HepG2 (cell line): ENCODE measurements around the gene MRPL10. TPM values are rescaled to one million over a fixed set of nuclear protein-coding genes. Genes with fewer than 3 reads are reported as not detected.

Source experiments
- ATAC-seq: fragments of 200-7000 bp; cut with Tn5 transposase; 3 replicates; pipeline ENCODE4 v1.9.1; 2020; ENCODE audit warnings: mild to moderate bottlenecking, moderate library complexity
- BruUV-seq: library from RNA; stranded (reverse); fragments of 400-500 nt; replicated peaks from 2 replicates; lab custom pipeline; 2021; lab: Mats Ljungman, UMichigan
- CTCF ChIA-PET: fragments of 300-600 bp; formaldehyde crosslinking; extraction: SDS; loops from one replicate; lab custom pipeline; 2021; ENCODE audit warnings: low total read pairs, inconsistent platforms, low intra/inter-chr PET ratio; lab: Yijun Ruan, JAX
- POLR2A ChIA-PET: fragments of 350-600 bp; sonication (Branson Sonifier 250); formaldehyde crosslinking; loops from one replicate; lab custom pipeline; 2020; ENCODE audit warnings: antibody characterized with exemption, inconsistent platforms; lab: Yijun Ruan, JAX
- DNase-seq: peaks from one replicate; pipeline ENCODE4 v3.0.0-alpha.2; 2015; ENCODE audit warnings: low spot score
- FAIRE-seq: peaks from 3 replicates; lab custom pipeline; 2011; peaks lifted over from hg19 to GRCh38; lab: Jason Lieb, UNC
- H2AFZ ChIP-seq: one replicate; pipeline ENCODE4 v1.6.1; 2011; ENCODE audit warnings: low read length, inconsistent platforms
- H3K27ac ChIP-seq: fragments of 300-600 bp; 3 replicates; pipeline ENCODE4 v1.8.0; 2011; ENCODE audit warnings: mixed run types, mild to moderate bottlenecking, mixed read lengths, low read length, inconsistent platforms; ENCODE audit not compliant: insufficient read depth; ENCODE audit errors: extremely low read length
- H3K27me3 ChIP-seq, 2 experiments: fragments of 200-600 bp in 1 of 2; 2 replicates in 1 of 2; 3 replicates in 1 of 2; pipeline versions ENCODE4 v1.6.0 to v1.8.0; 2011; ENCODE audit warnings: low read length in 2 of 2, mild to moderate bottlenecking in 2 of 2, moderate library complexity in 2 of 2, inconsistent platforms in 1 of 2; ENCODE audit not compliant: insufficient read depth in 2 of 2, control insufficient read depth in 1 of 2
- H3K36me3 ChIP-seq, 2 experiments: fragments of 200-600 bp in 1 of 2; replicated peaks in 1 of 2; 2 replicates in 1 of 2; 3 replicates in 1 of 2; pipeline versions ENCODE4 v1.5.1 to v1.8.0; 2011; ENCODE audit warnings: low read length in 2 of 2, inconsistent platforms in 1 of 2; ENCODE audit not compliant: insufficient read depth in 2 of 2, control insufficient read depth in 1 of 2
- H3K4me1 ChIP-seq: 2 replicates; pipeline ENCODE4 v1.5.1; 2012; ENCODE audit warnings: low read length, inconsistent platforms; ENCODE audit not compliant: insufficient read depth
- H3K4me2 ChIP-seq: 2 replicates; pipeline ENCODE4 v1.6.0; 2011; ENCODE audit warnings: low read depth, low read length, inconsistent platforms
- H3K4me3 ChIP-seq, 3 experiments: fragments of 200-600 bp in 1 of 3; sonication (generic), shearing (Covaris generic) in 1 of 3; replicated peaks in 1 of 3; 2 replicates each; pipeline ENCODE4 v1.5.1; 2011 to 2016; ENCODE audit warnings: low read length in 3 of 3, inconsistent platforms in 2 of 3, low read depth in 2 of 3, mild to moderate bottlenecking in 2 of 3, control low read depth in 1 of 3, mixed read lengths in 1 of 3; ENCODE audit not compliant: insufficient read depth in 1 of 3
- H3K79me2 ChIP-seq: one replicate; pipeline ENCODE4 v1.6.1; 2011; ENCODE audit warnings: low read length, inconsistent platforms; ENCODE audit not compliant: insufficient read depth
- H3K9ac ChIP-seq: 2 replicates; pipeline ENCODE4 v1.6.0; 2011; ENCODE audit warnings: mild to moderate bottlenecking, low read depth, low read length, inconsistent platforms; ENCODE audit not compliant: insufficient read depth
- H3K9me3 ChIP-seq: 2 replicates; pipeline ENCODE4 v1.5.1; 2012; ENCODE audit warnings: mild to moderate bottlenecking, low read length
- H4K20me1 ChIP-seq: 2 replicates; pipeline ENCODE4 v1.6.0; 2011; ENCODE audit warnings: inconsistent platforms, mild to moderate bottlenecking, low read length, moderate library complexity; ENCODE audit not compliant: insufficient read depth
- BHLHE40 ChIP-seq: IDR thresholded peaks from 2 replicates; pipeline ENCODE4 v1.6.1; 2011; ENCODE audit warnings: low read length, improper control_type of control experiment
- CENPX ChIP-seq: sonication (generic); formaldehyde crosslinking; IDR thresholded peaks from 2 replicates; pipeline ENCODE4 v1.9.0; 2021; ENCODE audit warnings: mild to moderate bottlenecking, missing genetic modification reagents, moderate library complexity
- ELF3 ChIP-seq: IDR thresholded peaks from 2 replicates; pipeline ENCODE4 v1.6.1; 2016; ENCODE audit warnings: missing genetic modification reagents, missing compliant biosample characterization
- HES4 ChIP-seq: sonication (generic); formaldehyde crosslinking; IDR thresholded peaks from 2 replicates; pipeline ENCODE4 v1.9.0; 2021; ENCODE audit warnings: mild to moderate bottlenecking, missing genetic modification reagents, borderline replicate concordance
- JARID2 ChIP-seq: sonication (generic); formaldehyde crosslinking; IDR thresholded peaks from 2 replicates; pipeline ENCODE4 v1.8.1; 2023; ENCODE audit warnings: missing genetic modification reagents, inconsistent platforms; ENCODE audit not compliant: insufficient replicate concordance
- MED13 ChIP-seq: sonication (generic); formaldehyde crosslinking; IDR thresholded peaks from 2 replicates; pipeline ENCODE4 v1.5.0; 2020; ENCODE audit warnings: missing genetic modification reagents
- NCOA2 ChIP-seq: sonication (generic); formaldehyde crosslinking; IDR thresholded peaks from 2 replicates; pipeline ENCODE4 v1.8.0; 2022; ENCODE audit warnings: inconsistent platforms
- PCBP2 ChIP-seq: fragments of 200-400 bp; formaldehyde crosslinking; optimal IDR thresholded peaks from 2 replicates; pipeline ENCODE3; 2018; ENCODE audit warnings: low read length, low read depth; ENCODE audit not compliant: poor library complexity, severe bottlenecking
- POGK ChIP-seq: sonication (generic); formaldehyde crosslinking; conservative IDR thresholded peaks from 2 replicates; pipeline ENCODE4 v1.8.0; 2022; ENCODE audit warnings: mild to moderate bottlenecking, moderate library complexity, missing genetic modification reagents
- SOX13 ChIP-seq, 3 experiments: fragments of 450-650 bp in 1 of 3; sonication (generic) in 1 of 3; formaldehyde crosslinking in 1 of 3; IDR thresholded peaks in 2 of 3; conservative IDR thresholded peaks in 1 of 3; 2 replicates each; pipeline versions ENCODE4 v1.5.0 to v1.6.1; 2016 to 2020; ENCODE audit warnings: antibody characterized with exemption in 1 of 3, mild to moderate bottlenecking in 1 of 3, missing compliant biosample characterization in 1 of 3, missing genetic modification reagents in 1 of 3, moderate library complexity in 1 of 3
- ZNF75D ChIP-seq: sonication (generic); formaldehyde crosslinking; IDR thresholded peaks from 2 replicates; pipeline ENCODE4 v1.8.1; 2023; ENCODE audit warnings: missing genetic modification reagents, mild to moderate bottlenecking, borderline replicate concordance
- ZNF850 ChIP-seq: sonication (generic); formaldehyde crosslinking; conservative IDR thresholded peaks from 2 replicates; pipeline ENCODE4 v1.9.0; 2021; ENCODE audit warnings: mild to moderate bottlenecking, missing genetic modification reagents
- ZNF883 ChIP-seq: sonication (generic); formaldehyde crosslinking; IDR thresholded peaks from 2 replicates; pipeline ENCODE4 v1.5.1; 2020; ENCODE audit warnings: mild to moderate bottlenecking, missing genetic modification reagents; ENCODE audit errors: not compliant biosample characterization
- WGBS: methylation state at CpG from one replicate; pipeline ENCODE4 v1.1.6; 2017; ENCODE audit warnings: low lambda C conversion rate; 5-methylcytosine and 5-hydroxymethylcytosine counted together
- in situ Hi-C: cut with HindIII; loops from 2 replicates; pipeline ENCODE4 v1.10.0; 2017; ENCODE audit warnings: low pct_unique_long_range_greater_than_20kb; ENCODE audit not compliant: extremely low pct_ligation_motif_present
- intact Hi-C: fragments of 100-400 bp; cut with micrococcal nuclease; formaldehyde crosslinking; loops from one replicate; pipeline ENCODE4 v1.10.0; 2022; ENCODE audit not compliant: unreplicated experiment
- polyA plus RNA-seq, 8 experiments: library from polyadenylated mRNA; depleted of rRNA in 3 of 8; stranded (reverse) in 7 of 8; unstranded in 1 of 8; fragments of >200 nt; fragmentation: Illumina TruSeq in 4 of 8; extraction: Trizol in 4 of 8; gene quantifications; 2 replicates each; pipeline versions ENCODE4 v1.2.1 to v1.2.3, GENCODE V29; 2011 to 2016; ENCODE audit warnings: low read depth in 4 of 8, missing spikeins in 1 of 8, mixed read lengths in 1 of 8; ENCODE audit not compliant: insufficient read depth in 1 of 8
- total RNA-seq, 5 experiments: library from RNA; depleted of rRNA; stranded (reverse); fragments of >200 nt; fragmentation: Illumina TruSeq; extraction: Trizol; gene quantifications; 2 replicates each; pipeline ENCODE4 v1.2.3, GENCODE V29; 2016; ENCODE audit warnings: low read depth in 1 of 5
- TF ChIP-seq, protein P1 (sequence below): sonication (generic); formaldehyde crosslinking; IDR thresholded peaks from 2 replicates; pipeline ENCODE4 v1.5.1; 2020; ENCODE audit warnings: mild to moderate bottlenecking, missing genetic modification reagents, borderline replicate concordance

Gene MRPL10
- total and polyA plus RNA-seq, 2 of the 13 experiments (the other 11 are each of a cell fraction or from before 2014, with no cell fraction given) = 56.7 to 149 TPM

DNA sequence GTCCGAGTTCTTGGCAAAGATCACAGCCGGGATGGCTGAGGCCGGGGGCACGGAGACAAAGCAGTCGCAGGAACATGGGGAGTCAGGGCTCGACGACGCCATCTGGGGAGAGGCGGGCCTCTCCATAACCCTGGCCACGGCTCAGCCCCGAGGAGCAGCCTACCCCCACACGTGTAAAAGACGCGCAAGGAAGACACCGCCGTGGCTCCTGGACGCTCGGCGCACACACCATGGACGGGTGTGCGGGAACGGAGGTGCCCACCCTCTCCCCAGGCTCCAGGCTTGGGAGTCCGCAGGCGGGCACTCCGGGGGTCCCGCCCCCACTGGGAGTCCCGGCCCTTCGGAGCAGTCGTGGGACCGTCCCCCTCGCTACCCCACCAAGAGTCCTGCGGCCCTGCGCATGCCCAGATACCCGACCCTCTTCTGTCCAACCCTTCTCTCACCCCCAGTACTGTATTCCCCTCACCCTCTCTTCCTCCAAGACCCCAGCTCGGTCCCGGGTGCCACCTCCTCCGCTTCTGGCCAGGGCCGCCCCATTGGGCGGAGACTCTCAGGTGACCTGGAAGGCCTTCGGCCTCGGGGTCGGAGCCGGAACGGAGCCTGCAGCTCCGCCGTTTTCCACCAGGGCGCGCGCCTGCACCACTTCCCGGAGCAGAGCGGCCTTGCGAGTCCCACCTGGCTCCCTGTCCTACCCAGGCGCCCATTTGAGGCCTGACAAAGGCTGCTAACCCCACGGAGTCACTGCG, 9.6 kb upstream of the MRPL10 start, which contains the start of gene SCRN2:
TSS of gene SCRN2 (minus strand) at position 532 of the 746 bp plus-strand sequence. CDS start at position 102, 430 bp downstream.
- intact Hi-C loops (loop anchor here (1.0 kb wide), 4 partner anchors 49 to 177 kb away; no protein-coding TSS in a partner anchor), in situ Hi-C loops (loop anchor here (5.0 kb wide), 2 partner anchors 51 to 176 kb away; no protein-coding TSS in a partner anchor)
- peak within 1 kb of the TSS; percentile 84 for H3K9ac ChIP-seq
- TSS peak; percentile 88 for BruUV-seq
- peak within 1 kb of the TSS; percentile 89 for H3K4me2 ChIP-seq
- no peaks in the 10 kb centered on the region for H3K9me3 ChIP-seq
- FAIRE-seq (peak; percentile 83), DNase-seq (peak; percentile 87), ATAC-seq (peak; percentile 86)
- H2AFZ ChIP-seq = peak within 1 kb of the TSS; percentile 42
- peaks cover 10% of the 10 kb centered on the region for H3K79me2 ChIP-seq
- H3K4me3 ChIP-seq = peak within 1 kb of the TSS; percentile 80 to 95 (median 84)
- H3K27me3 ChIP-seq = no peaks in the 10 kb centered on the region; a peak in 1 of 5 replicates
- WGBS = under 1% methylated on average over 48 of the region's 55 CpGs
- peak within 1 kb of the TSS; percentile 66 for H3K27ac ChIP-seq
- H3K4me1 ChIP-seq = peaks cover 72% of the 10 kb centered on the region
- H3K36me3 ChIP-seq = no peaks in the 10 kb centered on the region; a peak in 2 of 5 replicates
- H4K20me1 ChIP-seq = no peaks in the 10 kb centered on the region
- ChIA-PET POLR2A (interaction anchor here (0.9 to 2.8 kb wide), 17 partner anchors 10 to 192 kb away, joined by 3 to 56 read pairs (median 5); partner anchors contain the start of genes CDK5RAP3, KPNB1, LRRC46 and MRPL10), CTCF (interaction anchor here (0.6 to 5.6 kb wide), 4 partner anchors 48 to 177 kb away, joined by 3 to 162 read pairs (median 7); partner anchors contain the start of genes CDK5RAP3 and SP2)
- TF ChIP-seq ELF3 = peak; percentile 87
- TF ChIP-seq ZNF75D = no peak
- TF ChIP-seq POGK (CRISPR knock-in tag) = peak; percentile 60
- TF ChIP-seq JARID2 (CRISPR knock-in tag) = peak; percentile 85
- TF ChIP-seq ZNF883 = peak; percentile 88
- TF ChIP-seq CENPX = no peak
- TF ChIP-seq MED13 (CRISPR knock-in tag) = 0 out of 2 replicates have a peak, but pooled peaks have one; percentile 48
- no peak for TF ChIP-seq SOX13 (IDR thresholded peaks at IDR 0.05)
- peak in 1 of 2 experiments; percentile 54; a peak in 2 of 4 replicates for TF ChIP-seq SOX13 (CRISPR knock-in tag; conservative IDR thresholded peaks at IDR 0.05 in 1 of 2, IDR thresholded peaks at IDR 0.05 in 1 of 2)
- peak; percentile 55; the same call in 1 of the 2 replicates for TF ChIP-seq BHLHE40
- peak; percentile 86; the same call in 1 of the 2 replicates for TF ChIP-seq ZNF850 (CRISPR knock-in tag)
- TF ChIP-seq, protein P1, sequence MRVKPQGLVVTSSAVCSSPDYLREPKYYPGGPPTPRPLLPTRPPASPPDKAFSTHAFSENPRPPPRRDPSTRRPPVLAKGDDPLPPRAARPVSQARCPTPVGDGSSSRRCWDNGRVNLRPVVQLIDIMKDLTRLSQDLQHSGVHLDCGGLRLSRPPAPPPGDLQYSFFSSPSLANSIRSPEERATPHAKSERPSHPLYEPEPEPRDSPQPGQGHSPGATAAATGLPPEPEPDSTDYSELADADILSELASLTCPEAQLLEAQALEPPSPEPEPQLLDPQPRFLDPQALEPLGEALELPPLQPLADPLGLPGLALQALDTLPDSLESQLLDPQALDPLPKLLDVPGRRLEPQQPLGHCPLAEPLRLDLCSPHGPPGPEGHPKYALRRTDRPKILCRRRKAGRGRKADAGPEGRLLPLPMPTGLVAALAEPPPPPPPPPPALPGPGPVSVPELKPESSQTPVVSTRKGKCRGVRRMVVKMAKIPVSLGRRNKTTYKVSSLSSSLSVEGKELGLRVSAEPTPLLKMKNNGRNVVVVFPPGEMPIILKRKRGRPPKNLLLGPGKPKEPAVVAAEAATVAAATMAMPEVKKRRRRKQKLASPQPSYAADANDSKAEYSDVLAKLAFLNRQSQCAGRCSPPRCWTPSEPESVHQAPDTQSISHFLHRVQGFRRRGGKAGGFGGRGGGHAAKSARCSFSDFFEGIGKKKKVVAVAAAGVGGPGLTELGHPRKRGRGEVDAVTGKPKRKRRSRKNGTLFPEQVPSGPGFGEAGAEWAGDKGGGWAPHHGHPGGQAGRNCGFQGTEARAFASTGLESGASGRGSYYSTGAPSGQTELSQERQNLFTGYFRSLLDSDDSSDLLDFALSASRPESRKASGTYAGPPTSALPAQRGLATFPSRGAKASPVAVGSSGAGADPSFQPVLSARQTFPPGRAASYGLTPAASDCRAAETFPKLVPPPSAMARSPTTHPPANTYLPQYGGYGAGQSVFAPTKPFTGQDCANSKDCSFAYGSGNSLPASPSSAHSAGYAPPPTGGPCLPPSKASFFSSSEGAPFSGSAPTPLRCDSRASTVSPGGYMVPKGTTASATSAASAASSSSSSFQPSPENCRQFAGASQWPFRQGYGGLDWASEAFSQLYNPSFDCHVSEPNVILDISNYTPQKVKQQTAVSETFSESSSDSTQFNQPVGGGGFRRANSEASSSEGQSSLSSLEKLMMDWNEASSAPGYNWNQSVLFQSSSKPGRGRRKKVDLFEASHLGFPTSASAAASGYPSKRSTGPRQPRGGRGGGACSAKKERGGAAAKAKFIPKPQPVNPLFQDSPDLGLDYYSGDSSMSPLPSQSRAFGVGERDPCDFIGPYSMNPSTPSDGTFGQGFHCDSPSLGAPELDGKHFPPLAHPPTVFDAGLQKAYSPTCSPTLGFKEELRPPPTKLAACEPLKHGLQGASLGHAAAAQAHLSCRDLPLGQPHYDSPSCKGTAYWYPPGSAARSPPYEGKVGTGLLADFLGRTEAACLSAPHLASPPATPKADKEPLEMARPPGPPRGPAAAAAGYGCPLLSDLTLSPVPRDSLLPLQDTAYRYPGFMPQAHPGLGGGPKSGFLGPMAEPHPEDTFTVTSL = peak; percentile 74
- peak; percentile 45 for TF ChIP-seq PCBP2
- TF ChIP-seq NCOA2 (CRISPR knock-in tag) = 0 out of 2 replicates have a peak, but pooled peaks have one; percentile 10
- no peak for TF ChIP-seq HES4 (CRISPR knock-in tag)
